HG03108 (cell line): ENCODE measurements around the gene FBRSL1.

Source experiments
- ATAC-seq: cut with Tn5 transposase; IDR thresholded peaks from one replicate; pipeline ENCODE4 v1.9.1; 2021; ENCODE audit warnings: moderate library complexity; ENCODE audit not compliant: unreplicated experiment

Gene FBRSL1

GRCh38 chr12:132508860-132509732, 19.1 kb downstream of the FBRSL1 start:
- ATAC-seq, result no peak

- no peak for ATAC-seq
Measured at GRCh38 chr12:132510111-132510724, 20.3 kb downstream of the FBRSL1 start.

- no peak for ATAC-seq
Measured at GRCh38 chr12:132510746-132511477, 21.0 kb downstream of the FBRSL1 start.

GRCh38 chr12:132511516-132512196, 21.7 kb downstream of the FBRSL1 start:
- no peak for ATAC-seq

GRCh38 chr12:132512197-132513069, 22.5 kb downstream of the FBRSL1 start:
- ATAC-seq, result no peak

- no peak for ATAC-seq
Measured at GRCh38 chr12:132513070-132513398, 23.1 kb downstream of the FBRSL1 start.

GRCh38 chr12:132513458-132514135, 23.6 kb downstream of the FBRSL1 start:
- no peak for ATAC-seq

GRCh38 chr12:132514216-132514820, 24.4 kb downstream of the FBRSL1 start:
- ATAC-seq, result no peak

- ATAC-seq, result no peak
Measured at GRCh38 chr12:132514838-132515237, 24.9 kb downstream of the FBRSL1 start.

GRCh38 chr12:132516095-132517012, 26.4 kb downstream of the FBRSL1 start:
- no peak for ATAC-seq

- ATAC-seq, result no peak
Measured at GRCh38 chr12:132517013-132517739, 27.2 kb downstream of the FBRSL1 start.

GRCh38 chr12:132517740-132518100, 27.8 kb downstream of the FBRSL1 start:
- no peak for ATAC-seq

GRCh38 chr12:132518354-132518992, 28.5 kb downstream of the FBRSL1 start:
- ATAC-seq, result no peak

GRCh38 chr12:132520421-132521199, 30.7 kb downstream of the FBRSL1 start:
- no peak for ATAC-seq

- ATAC-seq, result no peak
Measured at GRCh38 chr12:132521200-132521580, 31.2 kb downstream of the FBRSL1 start.

- no peak for ATAC-seq
Measured at GRCh38 chr12:132521712-132522292, 31.9 kb downstream of the FBRSL1 start.
